ENCODE results near the gene CNOT6. TPM values are rescaled to one million over a fixed set of nuclear protein-coding genes. Genes with fewer than 3 reads are reported as not detected.

Gene CNOT6
- total RNA-seq, 1 donor from 2014 or later: 17.7 TPM

DNA sequence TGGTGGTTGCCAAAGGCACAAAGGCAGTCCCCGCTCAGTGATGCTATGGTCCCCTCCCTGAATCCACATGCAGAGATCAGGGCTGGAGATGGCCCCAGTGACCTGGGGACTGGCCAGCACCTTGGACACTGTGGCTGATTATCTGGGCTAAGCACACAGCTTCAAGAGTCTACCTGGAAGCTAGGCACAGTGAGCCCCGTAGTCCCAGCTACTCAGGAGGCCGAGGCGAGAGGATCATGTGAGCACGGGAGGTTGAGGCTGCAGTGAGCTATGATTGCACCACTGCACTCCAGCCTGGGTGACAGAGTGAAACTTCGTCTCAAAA is 105.4 kb downstream of the CNOT6 start:
- no peak for DNase-seq (ENCODE audit: low read depth in 2 of 2)

DNA sequence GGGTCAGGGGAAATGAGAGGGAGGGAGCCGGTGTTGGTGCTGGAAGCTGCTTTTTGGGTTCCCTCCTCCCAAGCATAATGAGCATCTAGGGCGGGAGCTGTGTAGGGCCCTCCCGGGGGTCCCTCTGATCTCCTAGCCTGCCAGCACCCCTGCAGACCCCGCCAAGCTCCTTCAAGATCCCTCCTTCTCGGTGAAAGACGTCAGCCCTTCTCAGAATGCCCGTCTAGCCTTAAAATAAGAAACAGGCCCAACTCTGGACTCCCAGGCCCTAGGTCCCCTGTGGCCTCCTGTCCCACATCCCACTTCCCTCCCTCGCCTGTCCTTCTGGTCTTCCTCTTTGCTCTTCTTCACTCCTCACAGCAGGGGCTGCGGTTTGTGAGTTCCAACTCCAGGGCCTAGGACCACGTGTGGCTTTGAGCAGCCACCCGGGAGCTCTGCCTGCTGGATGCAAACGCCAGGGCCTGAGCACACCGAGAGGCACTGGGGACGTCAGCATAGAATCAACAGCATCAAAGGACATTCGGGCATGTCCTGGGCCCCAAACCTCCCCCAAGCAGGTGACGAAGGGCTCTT is 105.9 kb downstream of the CNOT6 start:
- DNase-seq (ENCODE audit: low read depth in 2 of 2): no peak

DNA sequence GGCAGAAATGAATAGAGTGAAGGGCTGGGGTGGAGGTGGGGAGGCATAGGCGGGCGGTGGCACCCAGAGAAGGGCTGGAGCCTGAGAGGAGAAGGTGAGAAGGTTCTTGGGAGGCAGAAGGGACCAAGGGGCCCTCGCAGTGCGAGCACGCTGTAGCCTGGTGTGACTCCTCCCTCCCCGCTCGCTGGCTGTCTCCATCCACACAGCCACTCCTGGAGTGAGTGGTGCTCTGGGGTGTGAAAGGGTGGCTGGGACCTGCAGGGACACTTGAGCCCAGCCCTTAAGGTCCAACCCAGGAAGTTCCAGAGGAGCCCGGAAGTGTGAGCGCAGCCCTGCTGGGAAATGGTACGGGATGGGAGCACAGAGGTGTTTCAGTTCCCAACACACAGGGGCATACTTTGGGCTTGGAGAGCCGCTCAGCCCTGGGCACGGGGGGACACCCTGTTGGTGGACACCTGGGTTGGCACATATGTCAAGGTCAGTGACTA is 106.4 kb downstream of the CNOT6 start:
- no peak for DNase-seq (ENCODE audit: low read depth in 2 of 2)

DNA sequence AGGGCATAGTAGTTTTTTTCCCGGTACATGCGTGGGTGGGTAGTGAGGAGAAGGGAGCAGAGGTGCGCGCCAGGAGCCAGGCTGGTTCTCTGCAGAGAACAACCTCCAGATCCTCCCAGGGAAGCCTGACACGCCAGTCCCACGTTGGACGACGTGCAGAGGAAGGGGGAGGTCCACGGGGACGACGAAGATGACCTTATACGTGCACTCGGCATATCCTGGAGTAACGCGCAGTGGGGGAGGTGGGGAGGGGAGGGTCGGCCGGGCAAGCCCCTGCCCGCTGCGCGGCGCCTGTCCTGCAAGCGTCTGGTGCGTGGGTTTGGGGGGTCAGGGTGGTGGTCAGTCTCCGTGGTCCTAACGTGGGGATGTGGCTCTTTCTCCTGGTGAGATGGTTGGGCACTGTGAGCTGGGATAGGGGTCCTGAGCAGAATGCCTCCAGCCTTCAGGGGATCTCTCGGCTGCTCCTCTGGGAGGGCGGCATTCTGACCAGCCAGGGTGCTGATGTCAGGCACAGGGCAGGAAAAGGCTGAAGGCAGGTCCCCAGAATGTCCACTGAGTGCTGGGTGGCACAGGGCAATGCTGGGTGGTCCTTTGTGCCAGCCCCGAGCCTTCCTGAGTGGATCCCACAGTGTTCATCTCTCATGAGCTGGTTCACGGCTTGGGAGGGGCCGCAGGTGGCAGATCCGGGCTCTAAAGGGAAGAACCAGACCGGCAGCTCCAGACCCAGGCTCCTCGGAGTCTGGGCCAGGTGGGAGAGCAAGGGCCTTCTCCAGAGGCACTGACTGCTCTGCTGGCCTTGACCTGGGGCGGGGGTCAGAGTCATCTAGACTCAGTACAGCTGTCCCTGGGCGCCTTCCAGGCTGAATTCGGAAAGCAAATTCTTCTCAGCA is 107.7 kb downstream of the CNOT6 start:
- no peak for DNase-seq (ENCODE audit: low read depth in 2 of 2)

DNA sequence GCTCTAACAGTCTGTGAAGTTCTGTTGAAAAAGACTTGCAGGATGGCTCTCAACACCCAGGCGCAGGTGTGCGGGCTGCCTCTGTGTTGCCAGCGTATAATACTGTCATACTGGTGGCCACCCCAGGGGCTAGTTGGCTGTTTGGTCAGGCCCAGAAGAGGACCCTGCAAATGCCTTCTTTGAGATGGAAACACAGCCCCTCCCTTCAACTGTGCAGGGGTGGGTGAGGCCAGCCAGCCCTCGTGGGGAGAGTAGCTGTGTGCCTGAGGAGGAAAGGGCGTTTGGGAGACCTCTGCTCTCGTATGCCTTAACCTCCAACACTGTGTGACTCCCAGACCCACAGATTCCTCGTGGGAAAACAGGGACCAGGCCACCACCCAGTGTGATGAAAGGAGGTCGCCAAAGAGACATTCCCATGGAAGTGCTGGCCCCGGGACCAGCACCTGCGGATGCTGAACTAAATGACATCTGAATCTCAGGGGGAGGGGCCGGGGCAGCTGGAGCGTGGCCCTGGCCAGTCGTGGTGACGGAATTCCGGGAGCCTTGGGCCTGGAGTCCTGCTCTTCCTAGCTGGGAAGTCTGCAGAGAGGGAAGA is 108.4 kb downstream of the CNOT6 start:
- DNase-seq (ENCODE audit: low read depth in 2 of 2): no peak

DNA sequence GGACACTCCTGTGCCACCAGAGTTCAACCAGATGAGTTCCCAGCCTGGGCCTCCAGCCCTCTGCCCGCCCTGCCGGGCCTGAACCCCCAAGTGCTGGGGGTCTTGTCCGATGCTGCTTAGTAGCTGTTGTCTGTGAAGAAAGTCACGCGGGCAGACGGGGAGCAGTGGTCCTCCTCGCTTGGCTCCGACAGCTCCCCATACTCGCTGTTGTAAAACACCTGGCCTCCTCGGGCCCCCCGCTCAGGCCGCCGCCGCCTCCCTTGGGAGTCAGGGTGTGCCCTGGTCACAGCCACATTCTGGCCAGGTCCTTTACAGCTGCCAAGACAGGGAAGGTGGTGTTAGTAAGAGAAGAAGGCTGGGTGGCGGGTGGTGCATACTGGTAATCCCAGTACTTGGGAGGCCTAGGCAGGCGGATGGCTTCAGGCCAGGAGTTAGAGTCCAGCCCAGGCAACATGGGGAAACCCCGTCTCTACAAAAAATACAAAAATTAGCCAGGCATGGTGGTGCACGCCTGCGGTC is 109.0 kb downstream of the CNOT6 start:
- no peak for DNase-seq (ENCODE audit: low read depth in 2 of 2)

DNA sequence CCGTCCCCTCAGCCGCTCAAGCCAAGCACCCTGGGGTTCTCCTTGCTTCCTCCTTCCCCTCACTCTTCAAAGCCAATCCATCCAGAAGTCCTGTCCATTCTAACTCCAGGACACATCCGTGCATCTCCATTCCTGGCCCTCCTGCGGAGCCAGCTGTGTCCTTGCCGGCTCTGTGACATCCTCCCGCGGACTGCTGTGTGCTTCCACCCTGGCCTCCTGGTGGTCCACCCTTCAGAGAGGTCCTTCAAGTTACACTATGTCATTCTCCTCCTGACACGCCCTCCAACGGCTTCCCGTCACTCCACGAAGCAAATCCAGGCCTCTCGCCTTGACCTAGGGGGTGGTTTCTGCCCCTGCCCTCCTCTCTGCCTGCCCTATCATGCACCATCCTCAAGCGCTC is 110.1 kb downstream of the CNOT6 start:
- no peak for DNase-seq (ENCODE audit: low read depth in 2 of 2)

DNA sequence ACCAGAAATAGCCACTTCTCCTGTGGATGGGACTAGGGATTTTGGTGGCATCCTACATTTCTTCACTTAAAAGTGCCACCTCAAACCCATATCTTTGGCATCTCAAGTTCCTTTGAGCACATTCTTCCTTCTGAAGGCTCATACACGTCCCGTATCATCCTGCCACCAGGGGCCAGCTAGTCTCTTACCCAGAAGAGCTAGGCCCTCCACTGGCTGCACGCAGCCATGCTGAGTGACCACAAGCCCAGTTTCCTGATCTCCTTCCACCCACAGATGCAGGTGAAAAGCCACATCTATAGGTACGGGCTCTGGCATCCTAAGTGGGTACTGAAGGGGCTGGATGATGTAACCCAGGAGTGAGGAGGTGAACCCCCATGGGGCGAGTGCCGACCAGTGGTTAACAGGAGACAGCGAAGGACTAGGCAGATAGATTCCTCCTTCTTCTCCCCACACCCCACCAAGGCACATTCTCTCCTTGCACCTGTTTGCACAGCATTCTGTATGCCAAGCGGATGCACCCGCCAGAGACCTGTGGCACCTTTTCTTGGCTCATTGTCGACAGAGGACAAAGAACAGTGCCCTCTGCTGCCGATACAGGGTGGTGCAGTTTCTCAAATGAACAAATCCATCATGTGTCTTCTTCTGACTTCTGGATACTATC is 111.5 kb downstream of the CNOT6 start:
- peak; percentile 35 to 66 for DNase-seq (ENCODE audit: low read depth in 2 of 2)

DNA sequence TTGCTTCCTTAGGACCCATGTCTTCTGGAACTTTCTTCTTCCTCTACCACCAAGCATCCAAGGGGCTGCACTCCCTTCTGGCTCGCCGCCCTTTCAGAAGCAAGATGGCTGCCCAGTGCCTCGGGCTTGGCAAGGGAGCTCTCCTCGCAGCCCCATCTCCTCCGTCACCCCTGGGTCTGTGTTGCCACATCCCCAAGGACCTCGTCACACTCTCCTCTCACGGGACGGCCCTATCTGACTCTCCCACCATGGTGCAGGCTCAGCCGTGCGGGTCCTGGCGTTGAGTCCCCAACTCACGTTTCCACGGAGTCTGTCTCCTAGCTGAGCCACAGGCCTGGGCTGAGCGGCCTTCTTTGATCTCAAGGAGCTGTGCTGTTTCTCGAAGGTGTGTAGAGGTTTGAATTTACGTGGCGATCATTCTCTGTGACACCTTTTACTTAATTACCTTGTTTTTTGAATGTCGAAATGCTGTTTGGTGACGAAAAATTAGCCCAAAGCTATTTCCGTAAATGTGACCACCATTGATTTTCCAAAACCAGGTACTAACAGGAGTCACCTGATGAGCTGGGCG is 112.1 kb downstream of the CNOT6 start:
- DNase-seq (ENCODE audit: low read depth in 2 of 2): no peak

DNA sequence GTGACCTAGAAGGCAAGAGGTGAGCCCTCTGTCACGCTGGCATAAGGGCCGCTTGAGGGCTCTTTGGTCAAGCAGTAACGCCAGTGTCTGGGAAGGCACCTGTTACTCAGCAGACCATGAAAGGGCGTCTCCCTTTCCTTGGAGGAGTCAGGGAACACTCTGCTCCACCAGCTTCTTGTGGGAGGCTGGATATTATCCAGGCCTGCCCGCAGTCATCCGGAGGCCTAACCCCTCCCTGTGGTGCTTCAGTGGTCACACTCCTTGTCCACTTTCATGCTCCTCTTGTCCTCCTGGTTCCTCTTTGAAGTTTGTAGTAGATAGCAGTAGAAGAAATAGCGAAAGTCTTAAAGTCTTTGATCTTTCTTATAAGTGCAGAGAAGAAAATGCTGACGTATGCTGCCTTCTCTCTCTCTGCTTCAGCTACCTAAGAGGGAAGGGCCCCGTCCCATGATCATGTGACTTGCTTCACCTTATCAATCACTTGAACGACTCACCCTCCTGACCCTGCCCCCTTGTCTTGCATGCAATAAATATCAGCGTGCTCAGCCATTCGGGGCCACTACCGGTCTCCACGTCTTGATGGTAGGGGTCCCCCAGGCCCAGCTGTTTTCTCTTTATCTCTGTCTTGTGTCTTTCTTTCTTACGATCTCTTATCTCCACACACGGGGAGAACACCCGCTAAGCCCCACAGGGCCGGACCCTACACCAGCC is 113.8 kb downstream of the CNOT6 start:
- no peak for DNase-seq (ENCODE audit: low read depth in 2 of 2)

DNA sequence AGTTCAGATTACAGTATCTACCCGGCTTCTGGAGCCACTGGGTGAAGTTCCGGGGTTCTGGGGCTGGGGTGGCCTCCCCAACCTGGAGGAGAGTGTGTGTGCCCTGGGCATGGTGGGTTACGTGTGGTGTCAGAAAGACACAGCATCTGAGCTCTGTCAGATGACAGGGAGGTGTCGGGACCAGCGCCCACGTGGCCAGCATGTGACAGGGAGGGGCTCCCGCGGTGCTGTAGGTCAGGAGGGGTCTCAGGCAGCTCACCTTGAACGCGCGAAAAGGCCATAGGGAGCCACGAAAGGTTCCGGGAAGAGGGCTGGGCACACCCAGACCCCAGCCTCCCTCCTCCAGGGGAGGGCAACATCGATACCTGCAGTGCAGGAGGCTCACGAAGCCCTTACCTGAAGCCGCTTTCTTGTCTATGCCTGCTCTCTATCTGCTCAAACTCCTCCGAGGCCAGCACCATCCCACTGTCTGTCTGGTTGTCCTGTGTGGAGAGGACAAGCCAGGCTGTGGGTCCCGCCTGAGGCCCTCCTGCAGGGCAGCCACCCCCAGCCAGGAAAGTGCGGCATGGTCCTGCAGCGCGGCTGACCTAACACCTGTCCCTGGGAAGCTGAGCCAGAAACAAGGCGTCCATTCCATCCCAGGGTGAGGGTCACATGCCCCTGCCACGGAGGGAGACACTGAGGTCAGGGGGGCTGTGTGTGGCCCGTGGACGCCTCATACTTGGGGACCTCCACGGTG is 114.6 kb downstream of the CNOT6 start:
- DNase-seq (ENCODE audit: low read depth in 2 of 2): no peak

DNA sequence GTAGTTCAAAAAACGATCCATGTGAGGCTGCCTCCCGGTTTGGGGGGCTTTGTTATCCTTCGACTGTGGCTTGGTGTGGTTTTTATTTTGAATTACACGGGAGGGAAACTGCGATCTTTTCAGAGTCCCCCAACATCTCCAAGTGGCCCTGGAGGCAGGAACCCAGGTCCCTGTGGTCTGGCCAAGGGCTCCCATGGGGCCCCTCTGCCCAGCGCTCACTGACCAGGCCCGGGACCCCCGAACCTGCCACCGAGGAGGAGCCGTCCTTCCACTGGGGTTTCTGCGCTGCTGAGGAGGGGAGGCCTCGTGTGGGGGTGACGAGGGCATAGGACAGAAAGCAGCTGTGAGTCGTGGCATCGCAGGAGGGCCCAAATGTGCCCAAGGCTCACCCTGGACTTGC is 115.2 kb downstream of the CNOT6 start:
- DNase-seq (ENCODE audit: low read depth in 2 of 2): no peak

DNA sequence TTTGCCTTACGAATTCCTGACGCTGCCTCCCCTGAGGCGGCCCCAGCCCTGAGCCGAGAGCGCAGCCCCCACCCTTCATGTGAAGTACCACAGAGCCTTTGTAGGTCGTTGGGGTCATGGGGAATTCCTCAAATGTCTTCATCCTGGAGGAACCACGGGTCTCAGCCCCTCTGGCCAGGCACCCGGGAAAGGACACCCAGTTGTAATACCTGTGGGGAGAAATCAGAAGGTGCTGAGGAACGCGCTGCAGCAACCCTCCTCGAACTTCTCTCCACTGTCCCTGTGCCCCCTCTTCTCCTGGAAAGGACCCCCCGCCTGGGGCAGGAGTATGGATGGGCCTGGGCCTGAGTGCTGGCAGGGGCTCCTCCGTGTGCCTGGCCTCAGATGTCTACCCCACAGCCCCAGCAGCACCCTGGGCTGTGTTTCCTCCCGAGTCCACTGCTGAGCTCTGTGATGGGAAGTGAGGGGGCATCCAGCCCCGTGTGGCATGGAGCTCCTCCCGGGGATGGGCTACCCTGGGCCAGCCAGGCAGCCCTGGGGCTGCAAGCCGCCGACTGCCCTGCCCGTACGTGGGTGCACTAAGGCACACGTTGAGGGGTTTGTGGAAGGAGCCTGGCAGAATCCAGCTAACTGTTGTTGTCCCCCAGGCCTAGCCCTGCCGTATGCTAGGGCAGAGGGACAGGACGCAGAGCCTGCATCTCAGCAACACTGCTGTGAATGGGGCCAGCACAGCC is 115.8 kb downstream of the CNOT6 start:
- DNase-seq (ENCODE audit: low read depth in 2 of 2): no peak

DNA sequence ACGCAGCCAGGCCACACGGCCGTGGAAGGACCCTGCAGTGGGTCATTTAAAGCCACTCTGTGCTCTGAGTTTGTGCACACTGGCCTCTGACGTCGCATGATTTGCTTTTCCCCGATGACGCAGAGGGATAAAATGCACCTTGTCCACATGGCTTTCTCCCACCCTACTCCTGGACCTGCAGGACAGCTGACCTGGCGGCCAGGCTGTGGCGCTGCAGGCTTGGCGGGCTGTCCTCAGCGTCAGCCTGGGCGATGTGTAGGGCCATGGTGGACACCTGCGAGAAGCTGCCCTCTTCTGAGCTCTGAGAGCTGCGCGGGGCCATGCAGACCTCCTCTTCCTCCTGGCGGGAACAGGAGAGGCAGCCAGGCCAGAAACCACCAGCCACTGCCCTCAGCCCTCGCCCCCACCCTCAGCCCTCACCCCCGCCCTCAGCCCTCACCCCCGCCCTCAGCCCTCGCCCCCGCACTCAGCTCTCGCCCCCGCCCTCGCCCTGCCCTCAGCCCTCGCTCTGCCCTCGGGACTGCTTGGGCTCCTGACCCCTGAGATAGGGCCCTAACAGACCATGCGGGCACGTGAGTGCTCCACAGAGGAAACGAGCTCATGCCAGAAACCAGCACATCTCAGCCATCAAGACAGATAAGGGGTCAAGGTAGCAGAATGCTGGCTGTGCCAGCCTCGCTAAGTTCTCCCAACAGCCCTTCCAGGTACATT is 117.1 kb downstream of the CNOT6 start:
- DNase-seq (ENCODE audit: low read depth in 2 of 2): peak; percentile 25 to 47

DNA sequence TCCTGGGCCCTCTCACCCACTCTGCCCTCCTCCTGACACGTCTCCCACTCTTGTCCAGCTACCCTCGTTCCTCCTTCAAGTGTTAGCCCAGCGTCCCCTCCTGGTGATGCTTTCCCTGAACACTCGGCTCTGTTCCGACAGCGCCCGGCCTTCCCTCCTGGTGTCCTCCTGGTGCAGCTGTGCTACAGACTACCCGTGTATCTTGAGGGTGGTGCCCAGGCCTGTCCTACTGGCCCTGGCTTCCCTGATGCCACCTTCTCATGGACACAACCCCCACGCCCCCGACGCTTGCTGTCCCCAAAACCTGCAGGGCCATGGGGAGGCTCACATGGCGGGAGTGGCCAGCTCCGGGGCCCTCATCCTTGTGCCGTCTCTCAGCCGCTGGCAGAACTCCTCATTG is 118.5 kb downstream of the CNOT6 start:
- DNase-seq (ENCODE audit: low read depth in 2 of 2): no peak

DNA sequence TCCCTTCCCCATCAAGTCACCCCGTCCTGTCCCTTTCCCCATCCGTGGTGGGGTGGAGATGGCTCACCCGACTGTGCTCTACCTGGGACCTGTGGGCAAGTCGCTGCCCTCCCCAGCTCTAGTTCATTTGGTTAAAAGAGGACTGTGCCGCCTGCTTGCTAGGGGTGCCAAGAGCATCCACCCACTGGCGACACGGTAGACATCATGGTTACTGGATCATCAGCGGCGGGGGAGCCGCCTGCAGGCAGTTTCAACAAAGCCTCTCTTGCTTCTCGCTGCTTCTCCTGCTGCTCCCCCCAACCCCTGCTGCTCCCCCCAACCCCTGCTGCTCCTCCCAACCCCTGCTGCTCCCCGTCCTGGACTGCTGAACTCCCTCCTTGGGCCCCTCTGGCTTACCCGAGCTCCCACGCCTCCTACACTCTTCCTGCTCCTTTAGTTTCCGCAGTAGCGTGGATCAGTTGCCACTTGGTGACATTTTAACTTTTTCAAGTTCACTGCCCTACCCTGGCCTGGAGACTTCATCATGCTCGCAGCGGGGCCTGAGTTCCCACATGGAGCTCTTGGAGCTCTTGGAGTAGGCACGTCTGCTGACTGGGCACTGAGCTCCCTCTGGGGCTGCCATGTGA is 119.1 kb downstream of the CNOT6 start:
- DNase-seq (ENCODE audit: low read depth in 2 of 2): no peak

DNA sequence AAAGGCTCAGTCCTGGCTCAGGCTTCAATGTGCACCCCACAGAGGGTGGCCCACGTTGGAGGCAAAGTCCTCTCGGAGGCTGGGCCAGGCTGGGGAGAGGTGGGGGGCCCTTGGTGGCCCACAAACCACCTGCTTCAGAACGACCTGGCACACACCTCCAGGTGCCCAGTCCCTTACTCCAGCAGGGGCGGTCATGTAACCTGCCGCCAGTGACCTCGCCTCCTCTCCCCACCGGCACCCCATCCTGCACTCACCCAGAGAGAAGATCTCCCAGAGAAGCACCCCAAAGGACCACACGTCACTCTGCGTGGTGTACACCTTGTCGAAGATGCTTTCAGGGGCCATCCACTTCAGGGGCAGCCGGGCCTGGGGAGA is 119.6 kb downstream of the CNOT6 start:
- no peak for DNase-seq (ENCODE audit: low read depth in 2 of 2)

DNA sequence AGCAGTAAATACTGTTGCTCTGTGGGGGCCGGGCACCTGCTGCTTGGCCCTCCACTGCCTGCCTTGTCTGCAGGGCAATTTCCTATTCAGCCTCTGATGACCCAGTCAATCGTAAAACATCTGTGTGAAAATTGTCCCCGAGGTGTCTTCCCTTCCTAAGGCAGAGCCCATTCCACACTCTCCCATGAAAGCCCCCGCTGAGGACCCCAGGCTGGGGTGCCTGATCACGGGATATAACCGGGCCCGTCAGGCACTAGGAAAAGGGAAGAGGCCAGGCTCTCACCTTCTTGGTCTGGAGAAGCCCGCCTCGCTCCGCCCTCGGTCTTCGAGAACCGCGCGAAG is 124.3 kb downstream of the CNOT6 start:
- DNase-seq (ENCODE audit: low read depth in 2 of 2): no peak
